Testis (tissue), 3 donors: ENCODE results near the gene TCHHL1. TPM values are rescaled to one million over a fixed set of nuclear protein-coding genes. Genes with fewer than 3 reads are reported as not detected.

ENCODE experiments used
- DNase-seq: peaks from one replicate; pipeline ENCODE4 v3.0.0-alpha.2; 2019
- H3K27ac ChIP-seq, 2 donors: fragments of 200-600 bp; sonication (generic); one replicate each; pipeline ENCODE4 v1.5.1; 2019
- H3K27me3 ChIP-seq: fragments of 200-600 bp; sonication (generic); one replicate; pipeline ENCODE4 v1.5.1; 2019
- H3K36me3 ChIP-seq: fragments of 200-600 bp; sonication (generic); one replicate; pipeline ENCODE4 v1.5.1; 2017; ENCODE audit warnings: low read depth; ENCODE audit errors: missing control alignments
- H3K4me1 ChIP-seq: fragments of 200-600 bp; sonication (generic); one replicate; pipeline ENCODE4 v1.5.1; 2019
- H3K4me3 ChIP-seq, 2 donors: fragments of 200-600 bp; sonication (generic); one replicate each; pipeline ENCODE4 v1.5.1; 2017 to 2019
- H3K9me3 ChIP-seq: fragments of 200-600 bp; sonication (generic); one replicate; pipeline ENCODE4 v1.5.1; 2017
- CTCF ChIP-seq, 3 experiments: fragments of 450-650 bp in 2 of 3; fragments of 200-600 bp in 1 of 3; sonication (generic) in 1 of 3; IDR thresholded peaks; one replicate each; pipeline ENCODE4 v1.5.1; 2016 to 2019; ENCODE audit warnings: antibody characterized with exemption in 3 of 3, mild to moderate bottlenecking in 2 of 3, moderate library complexity in 1 of 3
- POLR2A ChIP-seq: fragments of 450-650 bp; IDR thresholded peaks from one replicate; pipeline ENCODE4 v1.6.1; 2017; ENCODE audit warnings: antibody characterized with exemption, mild to moderate bottlenecking, moderate library complexity
- WGBS, 2 donors: methylation state at CpG; one replicate each; pipeline ENCODE4 v1.1.5; 2018; 5-methylcytosine and 5-hydroxymethylcytosine counted together
- intact Hi-C: fragments of 100-400 bp; cut with DNase I; formaldehyde crosslinking; loops from one replicate; pipeline ENCODE4 v1.15.1; 2023; ENCODE audit warnings: low total_unique reads
- polyA plus RNA-seq: library from polyadenylated mRNA; stranded (reverse); fragments of 350-450 nt; fragmentation: Illumina TruSeq; extraction: RNeasy Lipid Tissue Mini Kit (QIAGEN cat#74804); gene quantifications from one replicate; pipeline ENCODE4 v1.2.3, GENCODE V29; 2014; ENCODE audit warnings: low read depth, low replicate concordance; ENCODE audit not compliant: insufficient read depth
- total RNA-seq, 2 donors: library from RNA; depleted of rRNA; stranded (reverse); fragments of >200 nt; gene quantifications; one replicate each; pipeline ENCODE4 v1.2.3, GENCODE V29; 2016

TCHHL1 gene
- total and polyA plus RNA-seq, 3 donors from 2014 or later, result 0.12 TPM; not detected in 2

- no peaks in the 10 kb centered on the region for H3K36me3 ChIP-seq
- no peaks in the 10 kb centered on the region for H3K27me3 ChIP-seq
- H3K27ac ChIP-seq, result no peak overlapping the region
- 9 to 11% methylated on average over 31 of the region's 31 CpGs for WGBS, 2 donors
- DNase-seq, result peak; percentile 17
- no peaks in the 10 kb centered on the region for H3K9me3 ChIP-seq
- intact Hi-C loops, result no loop called here
- TF ChIP-seq POLR2A (no peak), CTCF (IDR thresholded peaks at IDR 0.05) (no peak)
- H3K4me3 ChIP-seq, result peak overlapping the region in 1 of 2 donors; percentile 53
- H3K4me1 ChIP-seq, result peaks cover 11% of the 10 kb centered on the region
Measured at GRCh38 chr1:152109231-152109997, 20.6 kb upstream of the TCHHL1 start.

GRCh38 chr1:152108882-152109222 is 20.0 kb upstream of the TCHHL1 start:
- Histone ChIP-seq H3K27ac (no peak overlapping the region), H3K9me3 (no peaks in the 10 kb centered on the region), H3K36me3 (no peaks in the 10 kb centered on the region), H3K27me3 (no peaks in the 10 kb centered on the region), H3K4me1 (peaks cover 11% of the 10 kb centered on the region), H3K4me3 (peak overlapping the region; percentile 31 to 53)
- intact Hi-C loops, result no loop called here
- peak; percentile 23 for DNase-seq
- 10 to 11% methylated on average over 28 of the region's 28 CpGs for WGBS, 2 donors
- TF ChIP-seq CTCF (IDR thresholded peaks at IDR 0.05), result no peak
- no peak for TF ChIP-seq POLR2A

- intact Hi-C loops, result no loop called here
- peak; percentile 18 for DNase-seq
- Histone ChIP-seq H3K4me1 (peaks cover 11% of the 10 kb centered on the region), H3K27me3 (no peaks in the 10 kb centered on the region), H3K36me3 (no peaks in the 10 kb centered on the region), H3K27ac (peak overlapping the region in 1 of 2 donors; percentile 44), H3K9me3 (no peaks in the 10 kb centered on the region), H3K4me3 (peak overlapping the region; percentile 31 to 53)
- TF ChIP-seq CTCF (IDR thresholded peaks at IDR 0.05), result no peak
- TF ChIP-seq POLR2A, result no peak
- WGBS, 2 donors, result 6% methylated on average over 67 of the region's 67 CpGs
Measured at GRCh38 chr1:152107984-152108881, 19.4 kb upstream of the TCHHL1 start.

GRCh38 chr1:152107031-152107983 is 18.4 kb upstream of the TCHHL1 start:
- peak overlapping the region in 1 of 2 donors; percentile 44 for H3K27ac ChIP-seq
- peaks cover 11% of the 10 kb centered on the region for H3K4me1 ChIP-seq
- no peaks in the 10 kb centered on the region for H3K9me3 ChIP-seq
- H3K36me3 ChIP-seq, result no peaks in the 10 kb centered on the region
- intact Hi-C loops, result no loop called here
- DNase-seq, result peak; percentile 17
- no peak for TF ChIP-seq CTCF (IDR thresholded peaks at IDR 0.05)
- H3K4me3 ChIP-seq, result peak overlapping the region; percentile 31 to 53
- 11 to 15% methylated on average over 39 to 41 of the region's 41 CpGs for WGBS, 2 donors
- no peaks in the 10 kb centered on the region for H3K27me3 ChIP-seq
